Endometrium (tissue), 2 donors: ENCODE measurements around the gene MED26.

Experiments used
- FAIRE-seq: peaks from 2 replicates; lab custom pipeline; 2012; peaks lifted over from hg19 to GRCh38; lab: Jason Lieb, UNC
- donor health status: control.
- donor health status: control.

Gene MED26

GRCh38 chr19:16535381-16535780 is 92.6 kb downstream of the MED26 start:
- no peak for FAIRE-seq

GRCh38 chr19:16532440-16533234 is 95.4 kb downstream of the MED26 start:
- FAIRE-seq = no peak

GRCh38 chr19:16531380-16531669 is 96.7 kb downstream of the MED26 start:
- FAIRE-seq = no peak

GRCh38 chr19:16530540-16531379 is 97.2 kb downstream of the MED26 start:
- no peak for FAIRE-seq

GRCh38 chr19:16529466-16530144 is 98.4 kb downstream of the MED26 start:
- no peak for FAIRE-seq

GRCh38 chr19:16527971-16528521 is 100.0 kb downstream of the MED26 start:
- FAIRE-seq = no peak

- FAIRE-seq = no peak
These were observed 100.6 kb downstream of the MED26 start for GRCh38 chr19:16527334-16527935.

- no peak for FAIRE-seq
These were observed 102.1 kb downstream of the MED26 start for GRCh38 chr19:16525751-16526481.

- no peak for FAIRE-seq
These were observed 102.8 kb downstream of the MED26 start for GRCh38 chr19:16524991-16525734.
